ENCODE measurements around the gene SLC11A1.

- TF ChIP-seq CTCF (IDR thresholded peaks at IDR 0.05; ENCODE audit: low read depth, low read length) (no peak), EZH2phosphoT487 (IDR thresholded peaks at IDR 0.05; ENCODE audit: low read depth) (no peak)
These were observed 38.5 kb upstream of the SLC11A1 start for GRCh38 chr2:218343591-218343990.
